ENCODE data around the gene MOCS3. TPM values are rescaled to one million over a fixed set of nuclear protein-coding genes. Genes with fewer than 3 reads are reported as not detected.

MOCS3 gene
- total and polyA plus RNA-seq, 10 of the 15 experiments (the other 5 are each of a cell fraction or from before 2014, with no cell fraction given), result 0.87 to 5.9 (median 3.6) TPM

GRCh38 chr20:50920997-50921396 lies 37.6 kb upstream of the MOCS3 start:
- Histone ChIP-seq H4K20me1 (ENCODE audit: control insufficient read depth, insufficient read depth) (peaks cover 5% of the 10 kb centered on the region), H3K36me3 (ENCODE audit: control insufficient read depth in 2 of 2, insufficient read depth in 2 of 2, low read length in 1 of 2) (peaks cover 4 to 29% of the 10 kb centered on the region in 2 experiments), H3K4me3 (no peak overlapping the region), H2AFZ (ENCODE audit: control insufficient read depth, low read depth, low read length) (no peak overlapping the region), H3K27ac (ENCODE audit: control insufficient read depth, insufficient read depth) (no peak overlapping the region), H3K4me1 (ENCODE audit: control insufficient read depth, insufficient read depth, low read length) (peaks cover 28% of the 10 kb centered on the region), H3K9me3 (replicated peaks; ENCODE audit: control insufficient read depth, insufficient read depth, low read length) (no peaks in the 10 kb centered on the region), H3K27me3 (replicated peaks in 1 of 2; ENCODE audit: control insufficient read depth in 2 of 2, insufficient read depth in 2 of 2, low read length in 1 of 2) (no peaks in the 10 kb centered on the region), H3K79me2 (ENCODE audit: control insufficient read depth, insufficient read depth, low read length) (peaks cover 97% of the 10 kb centered on the region), H3K4me2 (ENCODE audit: control insufficient read depth, insufficient read depth) (0 out of 2 replicates have a peak overlapping the region, but pooled peaks have one; percentile 41), H3K9ac (ENCODE audit: control insufficient read depth, insufficient read depth, low read length) (no peak overlapping the region)
- intact Hi-C loops (cut with micrococcal nuclease; ENCODE audit: unreplicated experiment), result no loop called here
- TF ChIP-seq DPF2 (IDR thresholded peaks at IDR 0.05), result no peak
- peak; percentile 81 for TF ChIP-seq BMI1 (IDR thresholded peaks at IDR 0.05; ENCODE audit: borderline replicate concordance)
- TF ChIP-seq, protein P1, sequence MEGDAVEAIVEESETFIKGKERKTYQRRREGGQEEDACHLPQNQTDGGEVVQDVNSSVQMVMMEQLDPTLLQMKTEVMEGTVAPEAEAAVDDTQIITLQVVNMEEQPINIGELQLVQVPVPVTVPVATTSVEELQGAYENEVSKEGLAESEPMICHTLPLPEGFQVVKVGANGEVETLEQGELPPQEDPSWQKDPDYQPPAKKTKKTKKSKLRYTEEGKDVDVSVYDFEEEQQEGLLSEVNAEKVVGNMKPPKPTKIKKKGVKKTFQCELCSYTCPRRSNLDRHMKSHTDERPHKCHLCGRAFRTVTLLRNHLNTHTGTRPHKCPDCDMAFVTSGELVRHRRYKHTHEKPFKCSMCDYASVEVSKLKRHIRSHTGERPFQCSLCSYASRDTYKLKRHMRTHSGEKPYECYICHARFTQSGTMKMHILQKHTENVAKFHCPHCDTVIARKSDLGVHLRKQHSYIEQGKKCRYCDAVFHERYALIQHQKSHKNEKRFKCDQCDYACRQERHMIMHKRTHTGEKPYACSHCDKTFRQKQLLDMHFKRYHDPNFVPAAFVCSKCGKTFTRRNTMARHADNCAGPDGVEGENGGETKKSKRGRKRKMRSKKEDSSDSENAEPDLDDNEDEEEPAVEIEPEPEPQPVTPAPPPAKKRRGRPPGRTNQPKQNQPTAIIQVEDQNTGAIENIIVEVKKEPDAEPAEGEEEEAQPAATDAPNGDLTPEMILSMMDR (IDR thresholded peaks at IDR 0.05 in 2 of 3, conservative IDR thresholded peaks at IDR 0.05 in 1 of 3; ENCODE audit: control insufficient read depth in 2 of 3, extremely low read depth in 1 of 3, insufficient read depth in 1 of 3, low read depth in 3 of 3, low read length in 3 of 3), result 0 out of 6 replicates have a peak, but pooled peaks of 1 of the 3 experiments have one; percentile 1
- in situ Hi-C loops (cut with MboI), result no loop called here
- TSS peak; percentile 1 for BruUV-seq (replicated peaks)
- no peak for FAIRE-seq
- ATAC-seq, result peak; percentile 55
- ChIA-PET RAD21 (ENCODE audit: unreplicated experiment) (interaction anchor here (0.8 to 3.5 kb wide), 8 partner anchors 8 to 126 kb away, joined by 3 to 12 read pairs (median 3); partner anchors contain the start of genes ADNP and BCAS4), SMC1A (ENCODE audit: uncharacterized antibody, unreplicated experiment) (interaction anchor here (1.1 to 2.4 kb wide), 7 partner anchors 8 to 127 kb away, joined by 3 to 8 read pairs (median 5); partner anchors contain the start of genes ADNP and BCAS4), POLR2A (interaction anchor here (0.6 to 1.2 kb wide), 5 partner anchors 8 to 126 kb away, joined by 3 to 5 read pairs (median 4); partner anchors contain the start of genes ADNP and BCAS4), CTCF (interaction anchor here (1.7 to 3.4 kb wide), 2 partner anchors 8 to 10 kb away, joined by 3 to 29 read pairs; partner anchors contain the start of gene ADNP)
- DNase-seq (ENCODE audit: low read depth, low spot score), result no peak
